ENCODE results near the gene RAB12. TPM values are rescaled to one million over a fixed set of nuclear protein-coding genes. Genes with fewer than 3 reads are reported as not detected.

The RAB12 gene
- total RNA-seq, 1 experiment from 2014 or later: 35.1 TPM

GRCh38 chr18:8684577-8684976, 75.3 kb downstream of the RAB12 start:
- DNase-seq (ENCODE audit: low spot score): no peak
- BruUV-seq (replicated peaks): no TSS peak
- no peak for TF ChIP-seq EZH2 (IDR thresholded peaks at IDR 0.05; ENCODE audit: borderline replicate concordance, low read depth, low read length, poor library complexity, severe bottlenecking)
- TF ChIP-seq, protein P1, sequence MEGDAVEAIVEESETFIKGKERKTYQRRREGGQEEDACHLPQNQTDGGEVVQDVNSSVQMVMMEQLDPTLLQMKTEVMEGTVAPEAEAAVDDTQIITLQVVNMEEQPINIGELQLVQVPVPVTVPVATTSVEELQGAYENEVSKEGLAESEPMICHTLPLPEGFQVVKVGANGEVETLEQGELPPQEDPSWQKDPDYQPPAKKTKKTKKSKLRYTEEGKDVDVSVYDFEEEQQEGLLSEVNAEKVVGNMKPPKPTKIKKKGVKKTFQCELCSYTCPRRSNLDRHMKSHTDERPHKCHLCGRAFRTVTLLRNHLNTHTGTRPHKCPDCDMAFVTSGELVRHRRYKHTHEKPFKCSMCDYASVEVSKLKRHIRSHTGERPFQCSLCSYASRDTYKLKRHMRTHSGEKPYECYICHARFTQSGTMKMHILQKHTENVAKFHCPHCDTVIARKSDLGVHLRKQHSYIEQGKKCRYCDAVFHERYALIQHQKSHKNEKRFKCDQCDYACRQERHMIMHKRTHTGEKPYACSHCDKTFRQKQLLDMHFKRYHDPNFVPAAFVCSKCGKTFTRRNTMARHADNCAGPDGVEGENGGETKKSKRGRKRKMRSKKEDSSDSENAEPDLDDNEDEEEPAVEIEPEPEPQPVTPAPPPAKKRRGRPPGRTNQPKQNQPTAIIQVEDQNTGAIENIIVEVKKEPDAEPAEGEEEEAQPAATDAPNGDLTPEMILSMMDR (conservative IDR thresholded peaks at IDR 0.05; ENCODE audit: low read depth, low read length): no peak

DNA sequence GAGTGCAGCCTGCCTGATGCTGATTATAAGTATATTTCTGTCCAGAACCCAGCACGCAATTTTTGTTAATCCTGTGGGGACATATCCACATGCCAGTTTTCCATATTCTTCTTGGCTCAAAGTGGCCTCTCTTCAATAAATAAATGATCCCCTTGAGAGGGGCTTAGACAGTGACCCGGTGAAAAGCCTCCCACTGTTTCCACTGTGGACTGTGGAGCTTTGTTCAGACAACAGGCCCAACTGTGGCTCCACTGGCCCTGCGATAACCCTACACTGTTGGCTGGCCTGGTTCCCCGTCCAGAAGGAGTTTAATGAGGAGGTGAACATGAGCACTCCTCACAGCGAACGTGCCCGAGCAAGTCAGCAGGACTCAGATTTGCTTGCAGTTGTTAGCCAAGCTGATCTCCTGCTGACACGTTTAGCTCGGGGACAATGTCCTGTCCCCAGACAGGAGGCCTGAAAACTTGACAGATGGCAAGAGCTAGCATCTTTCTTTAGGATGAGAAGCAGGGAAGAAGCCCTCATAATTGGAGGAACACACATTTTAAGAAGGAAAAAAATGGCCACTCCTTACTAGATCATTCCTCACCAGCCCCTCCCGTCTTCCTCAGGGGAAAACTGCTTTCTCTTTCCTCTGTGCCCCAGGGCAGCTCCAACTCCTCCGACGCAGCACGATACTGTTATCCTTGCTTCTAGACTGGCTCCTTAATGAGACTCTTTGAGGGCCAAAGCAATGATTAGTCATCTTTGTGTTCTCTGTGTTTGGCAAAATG, 76.1 kb downstream of the RAB12 start:
- TF ChIP-seq, protein P1 (conservative IDR thresholded peaks at IDR 0.05; ENCODE audit: low read depth, low read length): no peak
- TF ChIP-seq EZH2 (IDR thresholded peaks at IDR 0.05; ENCODE audit: borderline replicate concordance, low read depth, low read length, poor library complexity, severe bottlenecking): no peak
- Histone ChIP-seq H3K9me3 (ENCODE audit: low read depth, low read length, poor library complexity, severe bottlenecking) (no peaks in the 10 kb centered on the region), H3K4me1 (ENCODE audit: insufficient read depth, low read length, poor library complexity, severe bottlenecking) (no peaks in the 10 kb centered on the region), H3K4me3 (ENCODE audit: low read depth, low read length, poor library complexity, severe bottlenecking) (no peak overlapping the region), H3K27me3 (replicated peaks; ENCODE audit: insufficient read depth, low read depth, low read length, poor library complexity) (no peaks in the 10 kb centered on the region), H3K36me3 (ENCODE audit: insufficient read depth, low read length, poor library complexity, severe bottlenecking) (no peaks in the 10 kb centered on the region), H3K27ac (ENCODE audit: low read depth, low read length, poor library complexity, severe bottlenecking) (no peak overlapping the region)
- CTCF ChIA-PET: no interaction called here
- peak; percentile 34 for DNase-seq (ENCODE audit: low spot score)
- intact Hi-C loops (cut with micrococcal nuclease; ENCODE audit: unreplicated experiment): no loop called here
- POLR2A ChIA-PET (ENCODE audit: low non-redundant PET): no interaction called here
- BruUV-seq (replicated peaks): no TSS peak

More at GRCh38 chr18:8684577-8684976, 75.3 kb downstream of the RAB12 start:
- Histone ChIP-seq H3K27ac (ENCODE audit: low read depth, low read length, poor library complexity, severe bottlenecking) (no peak overlapping the region), H3K36me3 (ENCODE audit: insufficient read depth, low read length, poor library complexity, severe bottlenecking) (no peaks in the 10 kb centered on the region), H3K27me3 (replicated peaks; ENCODE audit: insufficient read depth, low read depth, low read length, poor library complexity) (no peaks in the 10 kb centered on the region), H3K4me1 (ENCODE audit: insufficient read depth, low read length, poor library complexity, severe bottlenecking) (no peaks in the 10 kb centered on the region), H3K9me3 (ENCODE audit: low read depth, low read length, poor library complexity, severe bottlenecking) (no peaks in the 10 kb centered on the region), H3K4me3 (ENCODE audit: low read depth, low read length, poor library complexity, severe bottlenecking) (no peak overlapping the region)
- intact Hi-C loops (cut with micrococcal nuclease; ENCODE audit: unreplicated experiment): no loop called here
- ChIA-PET CTCF (no interaction called here), POLR2A (ENCODE audit: low non-redundant PET) (no interaction called here)

GRCh38 chr18:8685914-8686216, 76.6 kb downstream of the RAB12 start:
- TF ChIP-seq, protein P1 (conservative IDR thresholded peaks at IDR 0.05; ENCODE audit: low read depth, low read length): no peak
- no peak for TF ChIP-seq EZH2 (IDR thresholded peaks at IDR 0.05; ENCODE audit: borderline replicate concordance, low read depth, low read length, poor library complexity, severe bottlenecking)
- Histone ChIP-seq H3K27ac (ENCODE audit: low read depth, low read length, poor library complexity, severe bottlenecking) (no peak overlapping the region), H3K36me3 (ENCODE audit: insufficient read depth, low read length, poor library complexity, severe bottlenecking) (no peaks in the 10 kb centered on the region), H3K9me3 (ENCODE audit: low read depth, low read length, poor library complexity, severe bottlenecking) (no peaks in the 10 kb centered on the region), H3K27me3 (replicated peaks; ENCODE audit: insufficient read depth, low read depth, low read length, poor library complexity) (no peaks in the 10 kb centered on the region), H3K4me3 (ENCODE audit: low read depth, low read length, poor library complexity, severe bottlenecking) (no peak overlapping the region), H3K4me1 (ENCODE audit: insufficient read depth, low read length, poor library complexity, severe bottlenecking) (no peaks in the 10 kb centered on the region)
- POLR2A ChIA-PET (ENCODE audit: low non-redundant PET): no interaction called here
- no TSS peak for BruUV-seq (replicated peaks)
- CTCF ChIA-PET: no interaction called here
- DNase-seq (ENCODE audit: low spot score): no peak
- intact Hi-C loops (cut with micrococcal nuclease; ENCODE audit: unreplicated experiment): no loop called here

All from A673 (cell line).